Activated naive CD4-positive, alpha-beta T cell treated with anti-CD3 and anti-CD28 coated beads, Interleukin-2, amount 10 ng/mL, durations not matched to agents 7 days and 5 days (primary cell): ENCODE measurements around the gene PODN.

Experiments used
- CTCF ChIA-PET: fragments of 350-600 bp; sonication (Branson Sonifier 250); formaldehyde crosslinking; loops from one replicate; lab custom pipeline; 2021; ENCODE audit warnings: antibody characterized with exemption; lab: Charles Lee
- DNase-seq: peaks from one replicate; pipeline ENCODE4 v3.0.0-alpha.2; 2020
- H3K27ac Mint-ChIP-seq: one replicate; pipeline ENCODE4 v1.8.0; 2021; ENCODE audit warnings: mild to moderate bottlenecking, moderate library complexity, mixed read lengths
- H3K27me3 Mint-ChIP-seq: one replicate; pipeline ENCODE4 v1.8.0; 2021; ENCODE audit warnings: mild to moderate bottlenecking, mixed read lengths
- H3K36me3 Mint-ChIP-seq: one replicate; pipeline ENCODE4 v1.8.0; 2021; ENCODE audit warnings: mixed read lengths
- H3K4me1 Mint-ChIP-seq: one replicate; pipeline ENCODE4 v1.8.0; 2021; ENCODE audit warnings: mixed read lengths
- H3K4me3 Mint-ChIP-seq: one replicate; pipeline ENCODE4 v1.8.0; 2021; ENCODE audit warnings: mild to moderate bottlenecking, moderate library complexity, mixed read lengths
- H3K9me3 Mint-ChIP-seq: one replicate; pipeline ENCODE4 v1.8.0; 2021; ENCODE audit warnings: mixed read lengths

PODN gene

DNA sequence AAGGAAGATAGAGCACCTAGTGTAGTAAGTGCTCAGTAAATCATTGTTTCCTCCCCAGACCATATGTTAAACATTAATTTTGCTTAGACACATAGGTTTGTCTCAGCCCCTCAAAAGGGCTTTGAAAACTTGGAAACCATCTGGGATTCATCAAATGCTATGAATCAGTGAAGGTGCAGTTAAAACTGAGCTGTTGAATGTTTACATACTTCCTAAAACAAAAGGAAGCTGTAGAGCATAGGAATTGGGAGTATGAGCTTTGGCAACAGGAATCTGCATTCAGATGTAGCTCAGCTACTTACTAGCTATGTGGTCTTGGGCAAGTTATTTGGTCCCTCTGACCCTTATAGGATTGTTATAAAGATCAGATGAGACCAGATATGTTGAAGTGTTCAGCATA lies 18.7 kb upstream of the PODN start:
- no peak for DNase-seq
- Mint-ChIP-seq H3K27me3 (no peaks in the 10 kb centered on the region), H3K9me3 (no peaks in the 10 kb centered on the region), H3K27ac (no peak overlapping the region), H3K36me3 (peaks cover 20% of the 10 kb centered on the region), H3K4me3 (no peak overlapping the region), H3K4me1 (peaks cover 5% of the 10 kb centered on the region)
- CTCF ChIA-PET: no interaction called here

DNA sequence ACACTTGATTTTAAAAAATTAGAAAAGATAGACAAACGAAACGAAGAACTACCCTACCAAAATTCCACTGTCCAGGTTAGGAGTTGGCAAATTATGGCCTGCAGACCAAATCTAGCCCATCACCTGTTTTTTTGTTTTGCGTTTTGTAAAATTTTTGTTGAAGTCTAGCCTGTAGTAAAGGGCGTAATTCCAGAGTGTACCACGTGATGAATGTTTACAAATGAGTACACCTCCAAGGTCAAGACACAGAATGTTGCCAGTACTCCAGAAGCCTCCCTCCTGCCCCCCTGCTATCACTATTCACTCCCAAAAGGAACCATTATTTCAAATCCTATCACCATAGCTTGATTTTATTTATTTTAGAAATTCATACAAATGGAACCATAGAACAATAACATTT lies 17.1 kb upstream of the PODN start:
- Mint-ChIP-seq H3K4me3 (no peak overlapping the region), H3K4me1 (peaks cover 5% of the 10 kb centered on the region), H3K36me3 (peaks cover 21% of the 10 kb centered on the region), H3K27ac (no peak overlapping the region), H3K9me3 (no peaks in the 10 kb centered on the region), H3K27me3 (no peaks in the 10 kb centered on the region)
- CTCF ChIA-PET: interaction anchor here (1.0 kb wide), 1 partner anchor 10 kb away, joined by 4 read pairs; no protein-coding TSS in a partner anchor
- no peak for DNase-seq

DNA sequence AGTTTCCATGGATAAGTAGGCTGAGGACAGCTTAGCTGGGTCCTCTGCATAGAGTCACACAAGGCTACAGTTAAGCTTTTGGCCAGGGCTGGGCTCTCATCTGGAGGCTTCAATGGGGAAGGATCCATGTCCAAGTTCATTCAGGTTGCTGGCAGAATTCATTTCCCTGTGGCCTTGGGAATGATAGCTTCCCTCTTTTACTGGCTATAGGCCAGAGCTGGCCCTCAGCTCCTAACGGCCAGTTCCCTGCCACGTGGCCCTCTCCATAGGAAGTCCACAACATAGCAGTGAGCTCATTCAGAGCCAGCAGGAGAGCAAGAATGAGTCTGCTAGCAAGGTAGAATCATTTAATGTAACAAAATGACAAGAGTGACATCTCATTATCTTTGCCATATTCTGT lies 15.1 kb upstream of the PODN start:
- CTCF ChIA-PET: no interaction called here
- H3K4me1 Mint-ChIP-seq: peaks cover 5% of the 10 kb centered on the region
- no peaks in the 10 kb centered on the region for H3K9me3 Mint-ChIP-seq
- no peak overlapping the region for H3K4me3 Mint-ChIP-seq
- no peaks in the 10 kb centered on the region for H3K27me3 Mint-ChIP-seq
- DNase-seq: no peak
- no peak overlapping the region for H3K27ac Mint-ChIP-seq
- peaks cover 24% of the 10 kb centered on the region for H3K36me3 Mint-ChIP-seq

DNA sequence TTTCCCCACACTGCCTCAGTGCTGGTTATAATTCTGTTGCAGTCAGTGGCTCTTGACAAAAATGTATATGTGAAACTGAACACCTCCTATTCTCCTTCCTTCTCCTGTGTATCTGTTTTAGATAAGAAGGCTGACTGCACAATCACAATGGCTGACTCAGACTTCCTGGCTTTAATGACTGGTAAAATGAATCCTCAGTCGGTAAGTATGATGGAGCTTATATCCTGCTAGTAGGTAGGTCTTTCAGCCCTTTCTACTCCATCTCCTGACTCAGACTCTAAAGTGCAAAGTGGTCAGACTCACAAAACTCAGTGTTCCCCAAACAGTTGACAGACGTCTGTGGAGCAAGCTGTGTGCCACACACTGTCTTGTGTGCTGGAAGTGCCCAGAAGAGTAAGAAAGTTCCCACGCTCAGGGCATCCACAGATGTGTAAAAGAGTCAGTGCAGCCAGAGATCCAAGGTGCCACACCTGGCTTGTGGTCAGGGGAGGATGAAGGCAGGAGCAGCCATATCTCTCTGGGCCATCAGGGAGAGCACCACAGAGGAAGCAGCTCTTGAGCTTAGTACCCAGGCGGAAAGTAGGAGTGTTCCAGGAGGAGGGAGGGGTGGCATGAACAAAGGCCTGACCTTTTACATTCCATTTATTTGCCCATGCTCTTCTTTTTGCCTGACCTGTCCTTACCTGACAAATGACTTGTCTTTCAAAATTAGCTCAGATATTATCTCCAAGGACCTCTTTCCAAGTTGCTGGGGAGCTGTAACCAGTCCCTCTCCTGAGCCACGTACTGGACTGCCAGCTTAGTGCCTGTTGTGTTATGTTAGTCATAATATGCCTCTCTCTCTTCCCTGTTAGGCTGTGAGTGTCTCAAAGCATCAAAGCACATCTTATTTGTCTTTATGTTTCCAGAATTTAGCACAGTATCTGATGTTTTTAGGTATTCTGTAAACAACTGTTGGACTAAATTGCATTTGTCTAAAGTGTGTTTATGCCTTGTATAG lies 14.0 kb upstream of the PODN start:
- Mint-ChIP-seq H3K27ac (no peak overlapping the region), H3K36me3 (peaks cover 28% of the 10 kb centered on the region), H3K4me3 (no peak overlapping the region), H3K27me3 (no peaks in the 10 kb centered on the region), H3K4me1 (peaks cover 5% of the 10 kb centered on the region), H3K9me3 (no peaks in the 10 kb centered on the region)
- CTCF ChIA-PET: interaction anchor here (0.8 to 1.2 kb wide), 3 partner anchors 12 to 138 kb away, joined by 3 to 4 read pairs (median 3); no protein-coding TSS in a partner anchor
- DNase-seq: no peak

DNA sequence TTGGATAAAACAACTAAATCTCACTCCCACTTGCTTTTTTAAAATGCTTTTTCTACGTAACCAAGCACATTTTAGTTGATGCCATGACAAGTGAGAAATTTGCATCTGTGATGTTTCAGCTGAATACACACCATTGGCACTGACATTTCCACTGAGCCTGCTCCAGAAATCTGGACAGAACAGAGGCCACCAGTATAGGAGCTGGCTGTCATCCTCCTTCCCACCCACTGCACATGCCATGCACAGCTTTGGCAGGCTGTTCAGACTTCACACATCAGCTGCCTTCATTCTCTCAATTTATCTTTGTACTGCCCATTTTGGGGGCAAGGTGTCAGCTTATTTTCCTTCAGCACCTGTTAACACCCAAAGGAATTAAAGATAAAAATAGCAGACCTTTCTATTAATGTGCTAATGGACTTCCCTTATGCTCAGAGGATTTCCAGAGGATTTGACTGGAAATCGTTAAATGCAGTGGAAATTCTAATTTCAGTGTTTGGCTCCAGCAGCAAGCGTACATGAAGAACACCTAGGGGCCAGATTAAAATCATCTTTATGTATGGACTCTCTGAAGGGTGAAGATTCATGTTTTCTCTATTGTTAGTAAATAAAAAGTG lies 12.9 kb upstream of the PODN start:
- H3K4me3 Mint-ChIP-seq: no peak overlapping the region
- H3K36me3 Mint-ChIP-seq: peaks cover 36% of the 10 kb centered on the region
- CTCF ChIA-PET: interaction anchor here (1.2 kb wide), 1 partner anchor 137 kb away, joined by 3 read pairs; no protein-coding TSS in a partner anchor
- H3K27ac Mint-ChIP-seq: no peak overlapping the region
- no peaks in the 10 kb centered on the region for H3K27me3 Mint-ChIP-seq
- H3K4me1 Mint-ChIP-seq: peaks cover 5% of the 10 kb centered on the region
- DNase-seq: no peak
- no peaks in the 10 kb centered on the region for H3K9me3 Mint-ChIP-seq

DNA sequence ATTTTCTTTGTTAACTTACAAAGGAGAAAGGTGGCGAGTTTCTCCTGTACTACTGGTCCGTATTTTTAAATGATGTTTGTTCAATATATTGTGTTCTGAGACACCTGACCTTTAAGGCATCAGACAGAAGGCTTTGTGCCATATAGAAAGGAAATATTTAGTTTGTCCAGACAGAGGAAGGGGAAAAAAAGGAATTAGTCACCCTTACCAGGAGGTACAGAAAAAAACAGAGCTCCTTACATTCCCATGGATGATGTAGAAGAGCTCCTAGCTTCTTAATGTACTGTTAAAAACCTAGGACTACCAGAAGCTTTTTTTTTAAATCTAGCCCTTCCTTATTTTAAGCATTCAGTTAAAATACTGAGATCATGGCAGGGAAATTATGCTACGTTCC lies 12.4 kb upstream of the PODN start:
- Mint-ChIP-seq H3K4me3 (no peak overlapping the region), H3K9me3 (no peaks in the 10 kb centered on the region), H3K27me3 (no peaks in the 10 kb centered on the region), H3K36me3 (peaks cover 39% of the 10 kb centered on the region), H3K27ac (no peak overlapping the region), H3K4me1 (peaks cover 5% of the 10 kb centered on the region)
- DNase-seq: no peak
- CTCF ChIA-PET: interaction anchor here (1.2 kb wide), 1 partner anchor 136 kb away, joined by 3 read pairs; no protein-coding TSS in a partner anchor

DNA sequence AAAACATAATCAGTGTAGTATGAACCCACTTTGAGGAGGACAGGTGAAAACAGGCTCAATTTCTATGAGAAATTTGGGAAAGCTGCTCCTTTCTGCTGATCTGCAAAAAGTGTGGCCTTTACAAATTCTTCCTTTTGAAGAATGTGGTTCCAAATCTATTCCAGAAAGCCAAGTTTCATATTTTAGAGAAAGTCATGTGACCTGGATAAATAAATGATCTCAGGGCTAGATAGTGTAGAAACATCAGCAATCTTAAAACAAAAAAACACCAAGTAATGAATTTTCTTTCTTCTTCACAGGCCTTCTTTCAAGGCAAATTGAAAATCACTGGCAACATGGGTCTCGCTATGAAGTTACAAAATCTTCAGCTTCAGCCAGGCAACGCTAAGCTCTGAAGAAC lies 11.7 kb upstream of the PODN start:
- H3K9me3 Mint-ChIP-seq: no peaks in the 10 kb centered on the region
- H3K27ac Mint-ChIP-seq: no peak overlapping the region
- H3K4me3 Mint-ChIP-seq: no peak overlapping the region
- DNase-seq: no peak
- no peaks in the 10 kb centered on the region for H3K27me3 Mint-ChIP-seq
- peaks cover 5% of the 10 kb centered on the region for H3K4me1 Mint-ChIP-seq
- H3K36me3 Mint-ChIP-seq: peaks cover 40% of the 10 kb centered on the region
- CTCF ChIA-PET: no interaction called here

DNA sequence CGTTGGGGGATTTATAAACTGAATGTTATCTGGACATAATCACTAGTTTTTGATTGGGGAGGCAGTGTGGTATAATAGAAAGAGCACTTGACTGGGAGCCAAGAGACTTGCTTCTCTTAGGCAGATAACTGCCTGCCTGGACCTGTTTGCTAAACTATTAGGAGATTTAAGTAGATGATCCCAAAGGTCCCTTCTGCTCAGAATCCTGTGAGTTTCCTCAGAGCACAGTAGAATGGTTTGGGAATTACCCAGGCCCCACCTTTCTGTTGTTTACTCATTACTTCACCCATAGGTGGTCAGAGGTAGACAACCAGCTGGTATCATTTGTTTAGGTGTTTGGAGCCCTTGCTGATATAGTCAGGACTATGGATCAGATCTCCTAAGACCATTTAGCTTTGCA lies 10.3 kb upstream of the PODN start:
- Mint-ChIP-seq H3K36me3 (peaks cover 34% of the 10 kb centered on the region), H3K27me3 (no peaks in the 10 kb centered on the region), H3K4me3 (no peak overlapping the region), H3K27ac (no peak overlapping the region), H3K4me1 (peaks cover 5% of the 10 kb centered on the region), H3K9me3 (no peaks in the 10 kb centered on the region)
- CTCF ChIA-PET: no interaction called here
- no peak for DNase-seq

DNA sequence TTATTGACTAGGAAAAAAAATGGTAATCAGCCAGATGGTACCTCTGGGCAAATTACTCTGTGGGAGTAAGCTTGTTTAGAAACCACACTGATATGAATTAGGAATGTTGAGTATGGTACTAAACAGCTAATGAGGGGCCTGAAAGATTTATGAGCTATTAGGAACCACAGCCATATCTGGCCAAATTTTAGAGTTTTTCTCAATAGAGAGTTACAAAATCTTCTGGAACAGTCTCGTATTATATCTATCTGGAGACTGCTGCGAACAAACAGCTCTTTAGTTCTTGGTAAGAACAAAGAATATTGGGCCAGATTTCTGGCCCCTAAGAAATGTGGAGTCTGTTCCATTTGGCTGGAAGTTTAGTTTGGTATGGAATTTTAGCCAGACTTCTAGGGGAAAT lies 4.9 kb upstream of the PODN start:
- Mint-ChIP-seq H3K36me3 (peaks cover 16% of the 10 kb centered on the region), H3K4me3 (no peak overlapping the region), H3K4me1 (peaks cover 2% of the 10 kb centered on the region), H3K27ac (no peak overlapping the region), H3K27me3 (peaks cover 32% of the 10 kb centered on the region), H3K9me3 (no peaks in the 10 kb centered on the region)
- DNase-seq: no peak
- CTCF ChIA-PET: interaction anchor here (0.6 kb wide), 1 partner anchor 8 kb away, joined by 7 read pairs; no protein-coding TSS in a partner anchor

DNA sequence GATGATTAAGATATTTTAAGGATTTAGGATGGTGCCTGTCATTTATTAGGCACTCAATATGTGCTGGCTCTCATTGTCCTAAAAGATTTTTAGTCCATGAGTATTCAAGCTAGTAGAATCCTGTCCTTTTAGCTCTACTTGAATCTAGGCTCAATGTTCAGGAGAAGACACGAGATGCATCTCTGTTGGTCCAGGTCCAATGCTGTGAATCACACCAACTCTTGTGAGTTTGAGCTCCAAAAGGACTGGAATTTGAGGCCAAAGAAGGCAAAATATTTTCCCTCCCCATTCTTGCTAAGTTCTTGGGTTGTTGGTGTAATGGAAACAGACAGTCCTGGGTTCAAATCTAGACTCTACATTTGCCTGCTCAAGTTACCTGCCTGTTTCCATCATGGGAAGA lies 1.4 kb upstream of the PODN start:
- H3K4me3 Mint-ChIP-seq: no peak overlapping the region
- no peak overlapping the region for H3K27ac Mint-ChIP-seq
- peaks cover 67% of the 10 kb centered on the region for H3K27me3 Mint-ChIP-seq
- H3K9me3 Mint-ChIP-seq: no peaks in the 10 kb centered on the region
- no peaks in the 10 kb centered on the region for H3K36me3 Mint-ChIP-seq
- DNase-seq: no peak
- peaks cover 2% of the 10 kb centered on the region for H3K4me1 Mint-ChIP-seq
- CTCF ChIA-PET: no interaction called here

DNA sequence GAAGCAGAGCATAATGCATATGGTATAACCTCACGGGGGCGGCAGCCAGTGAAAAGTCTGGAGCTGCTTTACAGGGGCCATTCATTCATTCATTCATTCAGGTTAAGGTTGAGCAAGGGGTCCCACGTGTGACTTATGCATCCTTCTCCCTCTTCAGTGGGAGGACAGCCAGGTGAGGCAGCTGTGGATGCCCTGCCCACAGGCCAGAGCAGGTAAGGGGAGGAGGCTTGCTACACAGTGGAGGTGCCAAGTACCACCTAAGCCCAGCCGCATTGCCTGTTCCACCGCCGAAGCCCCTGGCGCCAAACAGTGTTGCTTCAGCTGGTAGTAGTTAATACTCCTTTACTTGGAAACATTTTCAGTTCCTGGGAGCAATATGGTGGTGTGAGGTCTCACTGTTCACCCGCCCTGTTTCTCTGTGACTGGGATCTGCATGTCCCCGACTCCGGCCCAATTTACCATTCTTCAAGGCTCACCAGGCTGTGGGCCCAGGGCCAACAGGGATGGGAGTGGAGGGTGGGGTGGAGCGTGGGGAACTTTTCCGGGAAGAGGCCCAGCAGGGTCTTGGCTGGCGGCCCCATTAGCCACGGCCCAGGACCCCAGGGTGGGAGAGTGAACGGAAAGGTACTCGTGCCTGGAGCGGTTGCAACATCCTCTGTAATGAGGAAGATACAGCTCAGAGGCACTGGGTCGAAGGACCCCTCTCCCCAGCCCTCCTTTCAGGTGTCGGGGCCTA lies 722 bp upstream of the PODN start:
- CTCF ChIA-PET: no interaction called here
- DNase-seq: no peak
- H3K4me1 Mint-ChIP-seq: peaks cover 2% of the 10 kb centered on the region
- H3K4me3 Mint-ChIP-seq: peak overlapping the region; percentile 40
- H3K27ac Mint-ChIP-seq: no peak overlapping the region
- no peaks in the 10 kb centered on the region for H3K36me3 Mint-ChIP-seq
- H3K27me3 Mint-ChIP-seq: peaks cover 68% of the 10 kb centered on the region
- H3K9me3 Mint-ChIP-seq: no peaks in the 10 kb centered on the region

DNA sequence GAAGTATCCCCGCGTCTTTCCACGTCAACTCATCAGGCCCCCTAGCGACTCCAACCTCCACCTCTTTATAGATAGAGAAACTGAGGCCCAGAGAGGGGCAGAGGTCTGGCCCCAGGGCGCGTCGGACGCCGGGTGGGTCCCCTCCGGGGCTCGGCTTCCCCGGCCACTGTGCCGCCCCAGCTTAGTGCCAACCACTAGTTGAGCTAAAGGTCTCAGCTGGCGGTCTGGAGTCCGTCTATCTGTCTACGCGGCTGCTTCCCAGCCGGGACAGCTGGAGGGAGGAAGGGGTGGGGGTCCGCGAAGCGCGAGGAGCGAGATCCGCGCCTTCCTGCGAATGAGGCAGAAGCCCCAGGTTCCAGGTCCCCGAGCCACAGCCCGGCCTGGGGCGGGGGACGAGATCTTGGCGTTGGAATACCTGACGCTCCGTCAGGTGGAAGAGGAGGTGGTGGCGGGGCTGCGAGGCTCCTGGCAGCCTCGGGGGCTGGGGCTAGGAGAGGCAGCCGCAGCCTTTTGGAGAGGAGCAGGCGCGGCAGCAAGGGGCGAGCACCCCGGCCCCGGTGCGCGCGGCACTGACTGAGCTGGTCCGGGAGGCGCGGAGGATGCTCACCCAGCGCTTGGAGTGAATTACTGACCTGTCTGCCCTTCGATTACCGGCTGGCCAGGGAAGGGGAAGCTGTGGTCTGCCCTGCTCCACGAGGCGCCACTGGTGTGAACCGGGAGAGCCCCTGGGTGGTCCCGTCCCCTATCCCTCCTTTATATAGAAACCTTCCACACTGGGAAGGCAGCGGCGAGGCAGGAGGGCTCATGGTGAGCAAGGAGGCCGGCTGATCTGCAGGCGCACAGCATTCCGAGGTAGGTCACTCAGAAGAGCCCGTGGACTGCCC lies 937 bp downstream of the PODN start:
- H3K9me3 Mint-ChIP-seq: no peaks in the 10 kb centered on the region
- CTCF ChIA-PET: no interaction called here
- peaks cover 68% of the 10 kb centered on the region for H3K27me3 Mint-ChIP-seq
- H3K4me3 Mint-ChIP-seq: no peak overlapping the region
- DNase-seq: no peak
- H3K36me3 Mint-ChIP-seq: no peaks in the 10 kb centered on the region
- no peak overlapping the region for H3K27ac Mint-ChIP-seq
- peaks cover 2% of the 10 kb centered on the region for H3K4me1 Mint-ChIP-seq

DNA sequence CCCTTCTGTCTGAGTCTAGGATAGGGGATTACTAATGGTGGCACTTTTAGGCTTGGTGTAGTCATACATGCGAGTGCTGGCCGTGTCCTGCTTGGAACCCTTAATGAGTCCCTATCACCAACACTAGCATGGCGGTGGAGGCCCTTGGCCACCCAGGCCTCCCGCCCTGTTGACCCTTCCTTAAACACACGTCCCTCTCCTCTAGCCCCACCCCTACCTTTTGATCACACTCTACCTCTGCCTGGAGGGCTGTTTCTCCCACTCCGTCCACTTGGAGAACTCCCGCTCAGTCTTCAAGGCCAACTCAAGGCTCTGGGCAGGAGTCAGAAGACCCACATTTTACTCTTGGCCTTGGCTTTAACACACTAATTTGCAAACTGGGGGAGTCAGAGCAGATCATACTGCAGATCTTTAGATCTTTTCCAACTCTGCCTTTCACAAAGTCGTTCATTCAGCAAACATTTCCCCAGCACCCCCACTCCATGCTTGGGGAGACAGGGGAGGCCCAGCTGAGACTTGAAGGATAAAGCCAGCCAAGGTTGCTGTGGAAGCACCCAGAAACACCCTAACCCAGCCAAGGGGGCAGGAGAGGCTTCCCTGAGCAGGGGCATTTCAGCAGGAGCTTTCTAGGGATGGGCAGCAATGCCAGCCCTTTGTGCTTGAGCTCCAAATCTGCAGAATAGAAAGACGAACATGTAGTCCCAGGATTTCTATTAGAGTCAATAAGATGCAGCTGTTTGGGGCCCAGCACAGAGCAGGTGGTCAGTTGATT lies 1.9 kb downstream of the PODN start:
- no peak for DNase-seq
- Mint-ChIP-seq H3K4me3 (no peak overlapping the region), H3K27me3 (peaks cover 68% of the 10 kb centered on the region), H3K27ac (no peak overlapping the region), H3K36me3 (no peaks in the 10 kb centered on the region), H3K4me1 (peaks cover 2% of the 10 kb centered on the region), H3K9me3 (no peaks in the 10 kb centered on the region)
- CTCF ChIA-PET: no interaction called here
